Measurements from ENCODE around the gene SEC22C.

Gene SEC22C

GRCh38 chr3:42505128-42505848 lies 76.5 kb downstream of the SEC22C start:
- TF ChIP-seq CTCF (IDR thresholded peaks at IDR 0.05; ENCODE audit: insufficient read depth, low read length, poor library complexity, severe bottlenecking) = no peak
- Histone ChIP-seq H3K27me3 (replicated peaks; ENCODE audit: control insufficient read depth, insufficient read depth, low read length) (no peaks in the 10 kb centered on the region; the same call in none of the 2 replicates), H3K36me3 (ENCODE audit: control insufficient read depth, insufficient read depth, low read length) (no peaks in the 10 kb centered on the region), H3K4me3 (replicated peaks; ENCODE audit: low read depth, low read length) (no peak overlapping the region)
- no peak for DNase-seq (ENCODE audit: extremely low read depth, insufficient read length)

GRCh38 chr3:42504334-42505127 lies 77.2 kb downstream of the SEC22C start:
- no peak for DNase-seq (ENCODE audit: extremely low read depth, insufficient read length)
- no peak overlapping the region for H3K4me3 ChIP-seq (replicated peaks; ENCODE audit: low read depth, low read length)
- TF ChIP-seq CTCF (IDR thresholded peaks at IDR 0.05; ENCODE audit: insufficient read depth, low read length, poor library complexity, severe bottlenecking) = no peak

DNA sequence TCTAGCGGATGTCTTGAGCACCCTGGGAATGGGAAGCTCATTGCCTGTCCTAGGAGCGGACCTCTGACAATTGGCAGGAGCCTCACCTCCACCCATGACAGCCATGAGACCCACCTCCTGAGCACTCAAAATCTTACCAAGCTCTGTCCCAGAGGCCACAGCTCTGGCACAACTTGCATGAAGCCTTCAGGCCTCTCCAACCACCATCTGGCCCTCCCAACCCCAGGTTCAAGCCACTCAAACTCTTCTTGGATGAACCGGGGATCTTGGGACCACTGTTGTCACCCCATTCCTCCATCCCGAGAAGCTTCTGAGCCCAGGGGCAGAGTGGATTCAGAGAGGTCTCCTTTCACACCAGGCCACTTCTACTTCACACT lies 77.8 kb downstream of the SEC22C start:
- no peak for DNase-seq (ENCODE audit: extremely low read depth, insufficient read length)
- H3K4me3 ChIP-seq (replicated peaks; ENCODE audit: low read depth, low read length) = no peak overlapping the region
- no peaks in the 10 kb centered on the region for H3K36me3 ChIP-seq (ENCODE audit: control insufficient read depth, insufficient read depth, low read length)
- no peaks in the 10 kb centered on the region; the same call in none of the 2 replicates for H3K27me3 ChIP-seq (replicated peaks; ENCODE audit: control insufficient read depth, insufficient read depth, low read length)
- TF ChIP-seq CTCF (IDR thresholded peaks at IDR 0.05; ENCODE audit: insufficient read depth, low read length, poor library complexity, severe bottlenecking) = no peak

More at GRCh38 chr3:42504334-42505127, 77.2 kb downstream of the SEC22C start:
- no peaks in the 10 kb centered on the region for H3K36me3 ChIP-seq (ENCODE audit: control insufficient read depth, insufficient read depth, low read length)
- H3K27me3 ChIP-seq (replicated peaks; ENCODE audit: control insufficient read depth, insufficient read depth, low read length) = no peaks in the 10 kb centered on the region; the same call in none of the 2 replicates

DNA sequence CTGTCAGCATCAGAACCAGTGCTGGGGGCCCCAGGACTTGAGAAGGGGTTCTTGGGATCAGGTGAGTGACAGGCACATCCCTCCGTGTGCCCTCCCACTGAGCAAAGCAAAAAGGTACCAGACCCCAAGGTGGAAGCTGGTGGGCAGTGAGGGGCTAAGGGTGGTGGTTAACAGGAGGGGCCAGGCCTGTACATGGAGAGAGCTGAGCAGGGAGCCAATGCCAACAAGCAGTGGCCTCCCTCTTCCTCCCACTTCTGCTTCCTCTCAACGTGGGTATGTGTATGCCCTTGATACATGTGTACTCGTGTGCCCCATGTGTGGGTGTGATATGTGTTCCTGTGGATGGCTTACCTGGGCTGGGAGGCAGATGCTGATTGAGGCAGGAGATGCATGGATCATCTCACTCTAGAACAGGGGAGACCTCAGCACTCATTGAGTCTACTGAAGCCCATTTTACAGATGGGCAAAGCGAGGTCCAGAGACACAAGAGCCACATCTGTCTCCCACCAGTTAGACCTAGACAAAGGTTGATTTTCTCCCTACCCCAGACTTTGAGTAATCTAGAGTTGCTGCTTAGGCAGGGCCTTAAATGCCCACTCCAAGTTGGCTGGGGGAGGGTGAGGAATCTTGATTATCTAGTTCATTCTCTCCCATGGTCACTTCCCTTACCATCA lies 78.4 kb downstream of the SEC22C start:
- no peak for DNase-seq (ENCODE audit: extremely low read depth, insufficient read length)
- Histone ChIP-seq H3K4me3 (replicated peaks; ENCODE audit: low read depth, low read length) (no peak overlapping the region), H3K27me3 (replicated peaks; ENCODE audit: control insufficient read depth, insufficient read depth, low read length) (no peaks in the 10 kb centered on the region; the same call in none of the 2 replicates), H3K36me3 (ENCODE audit: control insufficient read depth, insufficient read depth, low read length) (no peaks in the 10 kb centered on the region)
- no peak for TF ChIP-seq CTCF (IDR thresholded peaks at IDR 0.05; ENCODE audit: insufficient read depth, low read length, poor library complexity, severe bottlenecking)

DNA sequence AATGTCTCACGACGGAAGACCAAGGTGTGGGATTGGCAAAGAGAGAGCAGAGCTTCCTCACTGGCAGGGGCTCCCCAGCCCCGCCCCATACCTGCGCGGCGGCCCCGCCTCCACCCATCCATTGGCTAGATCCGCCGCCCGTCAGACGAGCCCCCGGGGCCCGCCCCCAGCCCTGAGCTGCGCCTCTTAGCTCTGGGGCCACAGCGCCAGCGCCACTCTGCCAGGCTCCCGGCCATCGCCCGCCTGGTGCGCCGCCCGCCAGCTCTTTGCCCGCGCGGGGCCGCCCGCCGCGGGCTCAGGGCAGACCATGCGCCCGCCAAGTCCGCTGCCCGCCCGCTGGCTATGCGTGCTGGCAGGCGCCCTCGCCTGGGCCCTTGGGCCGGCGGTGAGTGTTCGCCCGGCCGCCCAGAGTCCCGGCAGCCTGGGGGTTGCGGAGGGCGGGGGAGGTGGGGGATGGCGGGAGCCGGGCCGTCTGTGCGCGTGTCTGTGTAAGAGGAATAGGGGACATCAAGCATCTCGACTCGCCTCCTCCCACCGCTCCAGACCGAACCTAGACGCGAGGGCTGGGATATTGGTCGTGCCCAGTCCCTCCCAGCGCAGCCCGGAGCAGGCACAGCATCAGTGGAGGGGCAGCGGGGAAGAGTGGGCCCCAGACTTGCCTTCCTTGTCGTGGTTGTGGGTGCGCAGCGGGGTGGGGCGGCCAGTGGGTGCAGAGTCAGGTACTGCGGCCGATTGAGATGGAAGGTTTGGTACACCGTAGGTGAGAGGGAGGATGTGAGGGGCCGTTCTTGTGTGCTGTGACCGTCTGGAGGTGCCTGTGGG lies 79.1 kb downstream of the SEC22C start, which contains the start of gene VIPR1:
VIPR1 (plus strand) TSS at position 215 of the 822 bp plus-strand sequence; CDS start at position 308, 93 bp downstream.
- peak; percentile 82 for DNase-seq (ENCODE audit: extremely low read depth, insufficient read length)
- Histone ChIP-seq H3K4me3 (replicated peaks; ENCODE audit: low read depth, low read length) (peak within 1 kb of the TSS; percentile 55), H3K36me3 (ENCODE audit: control insufficient read depth, insufficient read depth, low read length) (no peaks in the 10 kb centered on the region), H3K27me3 (replicated peaks; ENCODE audit: control insufficient read depth, insufficient read depth, low read length) (no peaks in the 10 kb centered on the region; the same call in none of the 2 replicates)
- no peak for TF ChIP-seq CTCF (IDR thresholded peaks at IDR 0.05; ENCODE audit: insufficient read depth, low read length, poor library complexity, severe bottlenecking)
